Esophagus muscularis mucosa (tissue), 4 donors: ENCODE measurements around the gene SERPINB12.

Experiments used
- EP300 ChIP-seq: sonication (generic); formaldehyde crosslinking; IDR thresholded peaks from one replicate; pipeline ENCODE4 v1.6.1; 2017; ENCODE audit warnings: antibody characterized with exemption
- POLR2AphosphoS5 ChIP-seq, 2 donors: sonication (generic); formaldehyde crosslinking; IDR thresholded peaks; one replicate each; pipeline ENCODE4 v1.6.1; 2017; ENCODE audit warnings: antibody characterized with exemption in 2 of 2
- TF ChIP-seq, protein P1 (sequence below), 3 experiments: fragments of 200-600 bp in 2 of 3; fragments of 450-650 bp in 1 of 3; sonication (generic) in 2 of 3; IDR thresholded peaks; one replicate each; pipeline ENCODE4 v1.5.1; 2017 to 2019; ENCODE audit warnings: antibody characterized with exemption in 3 of 3, mild to moderate bottlenecking in 2 of 3, moderate library complexity in 1 of 3

DNA sequence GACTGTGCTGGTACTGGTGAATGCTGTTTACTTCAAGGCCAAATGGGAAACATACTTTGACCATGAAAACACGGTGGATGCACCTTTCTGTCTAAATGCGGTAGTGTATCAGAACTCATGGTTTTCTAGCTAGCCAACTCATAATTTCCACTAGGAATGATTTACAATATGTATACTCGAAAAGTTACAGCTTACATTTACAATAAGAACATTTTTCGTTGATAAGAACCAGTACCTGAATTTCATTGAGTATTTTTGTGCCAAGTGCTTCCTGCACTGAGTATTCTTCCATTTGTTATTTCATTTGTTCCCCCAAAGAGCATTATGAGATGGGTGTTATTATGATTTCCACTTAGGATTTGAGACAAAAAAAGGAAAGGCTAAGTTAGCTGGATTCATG lies 21.9 kb downstream of the SERPINB12 start:
- TF ChIP-seq EP300 = no peak
- TF ChIP-seq, protein P1, sequence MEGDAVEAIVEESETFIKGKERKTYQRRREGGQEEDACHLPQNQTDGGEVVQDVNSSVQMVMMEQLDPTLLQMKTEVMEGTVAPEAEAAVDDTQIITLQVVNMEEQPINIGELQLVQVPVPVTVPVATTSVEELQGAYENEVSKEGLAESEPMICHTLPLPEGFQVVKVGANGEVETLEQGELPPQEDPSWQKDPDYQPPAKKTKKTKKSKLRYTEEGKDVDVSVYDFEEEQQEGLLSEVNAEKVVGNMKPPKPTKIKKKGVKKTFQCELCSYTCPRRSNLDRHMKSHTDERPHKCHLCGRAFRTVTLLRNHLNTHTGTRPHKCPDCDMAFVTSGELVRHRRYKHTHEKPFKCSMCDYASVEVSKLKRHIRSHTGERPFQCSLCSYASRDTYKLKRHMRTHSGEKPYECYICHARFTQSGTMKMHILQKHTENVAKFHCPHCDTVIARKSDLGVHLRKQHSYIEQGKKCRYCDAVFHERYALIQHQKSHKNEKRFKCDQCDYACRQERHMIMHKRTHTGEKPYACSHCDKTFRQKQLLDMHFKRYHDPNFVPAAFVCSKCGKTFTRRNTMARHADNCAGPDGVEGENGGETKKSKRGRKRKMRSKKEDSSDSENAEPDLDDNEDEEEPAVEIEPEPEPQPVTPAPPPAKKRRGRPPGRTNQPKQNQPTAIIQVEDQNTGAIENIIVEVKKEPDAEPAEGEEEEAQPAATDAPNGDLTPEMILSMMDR (IDR thresholded peaks at IDR 0.05) = no peak
- no peak for TF ChIP-seq POLR2AphosphoS5 (IDR thresholded peaks at IDR 0.05)
